GM10248 (cell line): Measurements from ENCODE around the gene AKT2.

ENCODE experiments used
- CTCF ChIA-PET: fragments of 300-600 bp; sonication (Branson Sonifier 250); formaldehyde crosslinking; extraction: SDS; loops from one replicate; lab custom pipeline; 2021; ENCODE audit warnings: antibody characterized with exemption; lab: Yijun Ruan, JAX
- POLR2A ChIA-PET: fragments of 350-650 bp; sonication (Branson Sonifier 250); formaldehyde crosslinking; extraction: SDS; loops from one replicate; lab custom pipeline; 2020; ENCODE audit warnings: antibody characterized with exemption; lab: Yijun Ruan, JAX
- DNase-seq: peaks from one replicate; pipeline ENCODE4 v3.0.0; 2012; ENCODE audit errors: extremely low spot score
- TF ChIP-seq, protein P1 (sequence below): IDR thresholded peaks from 2 replicates; pipeline ENCODE4 v1.5.1; 2012; ENCODE audit warnings: mild to moderate bottlenecking, low read depth; ENCODE audit errors: extremely low read depth, missing control alignments, control extremely low read depth

AKT2 gene

DNA sequence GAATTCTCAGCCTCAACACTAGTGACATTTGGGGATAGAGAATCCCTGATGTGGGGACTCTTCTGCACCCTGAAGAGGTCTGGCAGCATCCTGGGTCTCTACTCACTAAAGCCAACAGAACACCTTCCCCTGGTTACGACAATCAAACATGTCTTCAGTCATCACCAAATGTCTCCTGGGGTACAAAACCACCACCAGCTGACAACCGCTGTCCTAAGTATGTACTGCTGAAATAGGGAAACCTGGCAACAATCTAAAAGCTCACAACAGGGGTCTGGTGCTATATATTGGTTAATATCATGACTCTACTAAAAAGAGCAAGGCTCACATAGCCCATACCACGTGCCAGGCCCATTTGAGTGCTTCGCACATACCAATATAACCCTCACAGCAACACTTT, 13.4 kb downstream of the AKT2 start:
- TF ChIP-seq, protein P1, sequence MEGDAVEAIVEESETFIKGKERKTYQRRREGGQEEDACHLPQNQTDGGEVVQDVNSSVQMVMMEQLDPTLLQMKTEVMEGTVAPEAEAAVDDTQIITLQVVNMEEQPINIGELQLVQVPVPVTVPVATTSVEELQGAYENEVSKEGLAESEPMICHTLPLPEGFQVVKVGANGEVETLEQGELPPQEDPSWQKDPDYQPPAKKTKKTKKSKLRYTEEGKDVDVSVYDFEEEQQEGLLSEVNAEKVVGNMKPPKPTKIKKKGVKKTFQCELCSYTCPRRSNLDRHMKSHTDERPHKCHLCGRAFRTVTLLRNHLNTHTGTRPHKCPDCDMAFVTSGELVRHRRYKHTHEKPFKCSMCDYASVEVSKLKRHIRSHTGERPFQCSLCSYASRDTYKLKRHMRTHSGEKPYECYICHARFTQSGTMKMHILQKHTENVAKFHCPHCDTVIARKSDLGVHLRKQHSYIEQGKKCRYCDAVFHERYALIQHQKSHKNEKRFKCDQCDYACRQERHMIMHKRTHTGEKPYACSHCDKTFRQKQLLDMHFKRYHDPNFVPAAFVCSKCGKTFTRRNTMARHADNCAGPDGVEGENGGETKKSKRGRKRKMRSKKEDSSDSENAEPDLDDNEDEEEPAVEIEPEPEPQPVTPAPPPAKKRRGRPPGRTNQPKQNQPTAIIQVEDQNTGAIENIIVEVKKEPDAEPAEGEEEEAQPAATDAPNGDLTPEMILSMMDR = no peak
- DNase-seq = no peak
- ChIA-PET POLR2A (interaction anchor here (0.5 kb wide), 1 partner anchor 81 kb away, joined by 4 read pairs; no protein-coding TSS in a partner anchor), CTCF (no interaction called here)

DNA sequence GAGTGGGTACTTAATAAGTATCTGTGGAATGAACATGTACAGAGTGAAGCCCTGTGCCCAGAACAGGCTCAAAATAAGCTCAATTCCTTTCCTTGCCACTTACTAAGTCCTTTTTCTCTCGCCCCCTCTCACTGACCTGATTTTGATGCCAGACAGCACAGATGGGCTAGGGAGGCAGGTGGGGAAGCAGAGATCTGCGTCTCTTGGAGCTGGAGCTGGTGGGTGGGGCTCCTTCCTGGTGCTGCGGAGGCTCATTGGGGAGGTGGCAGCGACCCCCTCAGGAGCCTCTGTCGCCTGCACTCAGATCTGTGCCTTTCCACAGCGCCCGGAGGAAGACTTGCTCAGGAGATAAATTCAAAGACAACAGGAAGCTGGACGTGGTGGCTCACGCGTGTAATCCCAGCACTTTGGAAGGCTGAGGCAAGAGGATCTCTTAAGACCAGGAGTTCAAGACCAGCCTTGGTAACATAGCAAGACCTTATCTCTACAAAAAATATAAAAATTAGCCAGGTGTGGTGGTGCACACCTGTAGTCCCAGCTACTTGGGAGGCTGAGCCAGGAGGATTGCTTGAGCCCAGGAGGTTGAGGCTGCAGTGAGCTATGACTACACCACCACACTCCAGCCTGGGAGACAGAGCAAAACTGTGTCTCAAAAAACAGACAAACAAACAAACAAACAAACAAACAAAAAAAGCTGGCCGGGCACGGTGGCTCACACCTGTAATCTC, 14.6 kb downstream of the AKT2 start:
- TF ChIP-seq, protein P1 = no peak
- POLR2A ChIA-PET = interaction anchor here (0.7 kb wide), 1 partner anchor 682 kb away, joined by 3 read pairs; no protein-coding TSS in a partner anchor
- DNase-seq = no peak
- CTCF ChIA-PET = interaction anchor here (1.6 kb wide), 1 partner anchor 131 kb away, joined by 3 read pairs; no protein-coding TSS in a partner anchor

DNA sequence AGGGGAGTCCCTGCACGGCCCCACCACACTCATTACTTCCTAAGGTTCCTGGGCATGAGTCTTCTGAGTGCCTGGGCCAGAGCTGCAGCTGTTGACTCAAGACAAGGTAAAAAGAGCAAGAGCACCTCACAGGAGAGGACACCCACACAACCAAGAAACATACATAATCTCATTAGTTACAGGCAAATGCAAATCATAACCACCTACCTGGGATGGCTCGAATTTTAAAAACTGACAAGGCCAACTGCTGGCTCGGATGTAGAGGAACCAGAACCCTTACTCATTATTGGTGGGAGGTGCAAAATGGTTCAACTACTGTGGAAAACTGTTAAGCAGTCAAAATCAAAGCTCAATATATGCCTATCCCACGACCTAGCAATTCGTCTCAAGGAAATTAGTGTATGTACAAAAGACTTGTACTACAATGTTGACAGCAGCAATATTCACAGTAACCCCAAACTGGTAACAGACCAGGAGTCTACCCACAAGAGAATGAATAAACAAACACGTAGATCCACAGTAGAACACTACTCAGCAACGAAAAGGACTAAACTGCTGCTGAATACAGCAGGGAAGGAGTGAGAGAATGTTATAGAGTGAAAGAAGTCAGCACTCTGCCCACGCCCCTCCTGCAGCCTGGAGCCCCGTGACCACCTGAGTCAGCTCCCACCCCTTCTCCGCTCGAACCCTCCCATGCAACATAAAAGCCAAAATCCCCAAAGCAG, 15.8 kb downstream of the AKT2 start:
- ChIA-PET CTCF (interaction anchor here (1.6 kb wide), 1 partner anchor 130 kb away, joined by 3 read pairs; no protein-coding TSS in a partner anchor), POLR2A (interaction anchor here (1.0 kb wide), 1 partner anchor 9 kb away, joined by 3 read pairs; no protein-coding TSS in a partner anchor)
- DNase-seq = no peak
- TF ChIP-seq, protein P1 = no peak

DNA sequence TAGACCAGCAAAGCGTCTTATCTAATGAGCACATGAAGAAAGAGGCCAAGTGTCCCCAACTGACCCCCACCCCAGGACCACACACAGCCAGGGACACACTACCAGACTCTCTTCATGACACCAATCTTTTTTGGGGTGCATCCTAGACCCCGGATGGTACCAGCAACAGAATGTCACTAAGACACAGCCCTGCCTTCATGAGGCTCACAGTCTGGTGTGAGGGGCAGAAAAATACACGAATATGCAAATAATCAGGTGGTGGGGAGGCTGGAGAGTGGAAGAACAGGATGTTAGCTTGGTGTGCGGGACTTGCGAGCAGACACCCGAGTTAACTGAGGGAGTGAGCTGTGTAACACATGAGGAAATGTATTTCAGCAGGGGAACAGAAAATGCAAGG, 17.5 kb downstream of the AKT2 start:
- ChIA-PET CTCF (no interaction called here), POLR2A (no interaction called here)
- DNase-seq = no peak
- TF ChIP-seq, protein P1 = no peak

DNA sequence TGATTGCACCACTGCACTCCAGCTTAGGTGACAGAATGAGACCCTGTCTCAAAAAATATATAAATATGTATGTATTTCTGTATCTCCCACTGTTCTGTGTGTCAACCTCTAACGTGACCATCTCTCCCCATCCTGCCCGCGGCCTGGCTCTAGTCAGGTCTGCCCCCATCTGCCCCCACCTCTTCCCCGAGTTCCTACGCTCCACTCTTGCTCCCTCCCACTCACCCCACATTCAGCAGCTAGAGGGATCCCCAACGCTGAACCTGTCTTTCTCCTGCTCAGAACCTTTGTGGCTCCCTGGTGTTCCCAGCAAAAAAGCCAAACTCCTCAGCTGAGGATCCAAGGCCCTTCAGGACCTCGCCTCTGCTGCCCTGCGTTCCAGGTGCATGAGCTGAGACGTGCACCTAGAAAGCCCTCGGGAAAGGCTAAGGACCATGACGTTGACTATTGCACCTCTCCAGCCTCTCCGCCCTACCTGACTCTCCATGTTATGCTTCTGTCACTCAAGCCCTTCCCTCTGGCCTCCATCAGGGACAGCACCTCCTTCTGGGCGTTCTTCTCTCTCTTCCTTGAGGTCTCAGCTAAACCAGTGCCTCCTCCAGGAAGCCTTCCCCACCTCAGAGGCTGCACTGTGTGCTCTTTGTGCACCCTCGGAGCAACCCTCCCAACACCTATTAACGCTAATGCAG, 18.1 kb downstream of the AKT2 start:
- TF ChIP-seq, protein P1 = no peak
- CTCF ChIA-PET = interaction anchor here (0.8 kb wide), 1 partner anchor 38 kb away, joined by 3 read pairs; no protein-coding TSS in a partner anchor
- POLR2A ChIA-PET = no interaction called here
- no peak for DNase-seq

DNA sequence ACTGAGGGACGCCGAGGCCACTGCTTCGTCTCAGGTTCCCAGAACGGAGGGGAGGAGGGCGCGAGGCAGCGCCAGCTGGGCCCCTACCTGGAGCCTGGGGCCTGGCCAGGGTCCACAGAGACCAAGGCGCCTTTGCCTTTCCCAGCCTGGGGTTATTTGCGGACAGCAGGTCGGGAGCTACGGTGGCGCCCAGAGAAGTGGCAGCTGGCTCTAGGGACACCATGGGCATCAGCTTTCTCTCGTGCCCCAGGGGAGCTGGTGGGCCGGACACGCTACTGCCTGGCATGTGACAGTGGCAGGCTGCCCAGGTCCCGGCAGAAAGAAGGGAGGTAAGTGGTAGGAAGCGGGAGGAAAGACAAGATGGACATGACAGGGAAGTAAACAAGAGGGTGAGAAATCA, 19.0 kb downstream of the AKT2 start:
- no peak for DNase-seq
- CTCF ChIA-PET = interaction anchor here (0.7 to 0.8 kb wide), 2 partner anchors 19 to 39 kb away, joined by 3 read pairs; no protein-coding TSS in a partner anchor
- TF ChIP-seq, protein P1 = no peak
- POLR2A ChIA-PET = no interaction called here
